HG03045 (cell line): Measurements from ENCODE around the gene SLX4IP.

Experiments used
- ATAC-seq: cut with Tn5 transposase; IDR thresholded peaks from one replicate; pipeline ENCODE4 v1.9.1; 2021; ENCODE audit warnings: mild to moderate bottlenecking, moderate library complexity; ENCODE audit not compliant: unreplicated experiment

SLX4IP gene

DNA sequence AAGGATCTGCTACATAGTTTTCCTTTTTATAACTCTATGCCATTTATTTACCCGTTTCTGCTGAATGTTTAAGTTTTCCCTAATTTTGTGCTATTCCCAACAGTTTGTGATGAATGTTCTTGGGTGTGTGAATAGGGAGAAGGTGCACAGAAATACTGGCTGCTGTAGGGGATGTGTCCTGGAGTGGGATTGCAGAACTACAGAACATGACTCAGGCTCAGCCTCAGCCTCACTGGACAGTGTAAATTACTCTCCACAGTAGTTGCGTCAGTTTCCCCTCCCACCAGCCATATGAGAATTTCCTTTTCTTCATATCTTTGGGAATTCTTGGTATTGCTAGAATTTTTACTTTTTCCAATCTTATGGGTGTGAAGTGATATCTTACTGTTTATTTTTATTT is 57.0 kb downstream of the SLX4IP start:
- ATAC-seq, result no peak

- ATAC-seq, result no peak
Measured at GRCh38 chr20:10492844-10493243, 57.7 kb downstream of the SLX4IP start.

- ATAC-seq, result no peak
Measured at GRCh38 chr20:10495173-10495572, 60.1 kb downstream of the SLX4IP start.

GRCh38 chr20:10496465-10496864 is 61.4 kb downstream of the SLX4IP start:
- no peak for ATAC-seq

DNA sequence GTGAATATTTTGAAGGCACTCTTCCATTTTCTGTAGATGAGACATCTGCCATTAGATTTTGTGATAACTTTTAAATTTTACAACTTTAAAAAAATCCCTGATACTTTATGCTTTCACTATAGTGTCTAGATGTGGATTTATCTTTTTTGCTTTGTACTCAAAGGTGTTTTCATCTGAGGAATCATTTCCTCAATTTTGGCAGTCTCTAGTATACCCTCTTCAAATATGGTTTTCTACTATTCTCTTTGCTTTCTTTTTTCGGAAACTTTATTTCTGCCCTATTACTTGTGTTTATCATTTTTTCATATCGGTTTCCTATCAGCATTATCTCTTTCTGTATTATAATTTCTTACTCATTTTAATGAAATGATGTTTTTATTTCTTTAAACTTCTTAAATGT is 62.2 kb downstream of the SLX4IP start:
- ATAC-seq, result no peak

- ATAC-seq, result no peak
Measured at GRCh38 chr20:10497791-10498190, 62.7 kb downstream of the SLX4IP start.

- no peak for ATAC-seq
Measured at GRCh38 chr20:10498200-10498599, 63.1 kb downstream of the SLX4IP start.

- no peak for ATAC-seq
Measured at GRCh38 chr20:10501402-10501801, 66.3 kb downstream of the SLX4IP start.

GRCh38 chr20:10502098-10502526 is 67.0 kb downstream of the SLX4IP start:
- no peak for ATAC-seq

DNA sequence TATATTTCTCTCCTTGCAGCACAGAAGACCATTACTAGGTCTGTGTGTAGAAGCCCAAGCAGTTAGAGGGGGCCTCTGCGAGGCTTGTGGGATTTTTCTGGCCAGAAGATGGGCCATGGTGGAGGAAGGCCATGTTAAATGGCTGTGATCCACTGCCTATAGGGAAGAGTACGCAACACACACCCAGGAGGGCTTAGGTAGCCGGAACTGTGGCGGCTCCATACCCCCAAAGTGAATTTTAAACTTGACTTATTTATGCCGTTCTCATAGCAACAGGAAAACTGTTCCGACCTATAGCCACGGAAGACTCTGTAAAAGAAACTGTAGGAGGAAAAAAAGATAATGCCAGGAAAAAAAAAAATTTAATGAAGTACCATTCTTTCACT is 69.5 kb downstream of the SLX4IP start:
- ATAC-seq, result no peak

- ATAC-seq, result no peak
Measured at GRCh38 chr20:10504994-10505730, 70.1 kb downstream of the SLX4IP start.

DNA sequence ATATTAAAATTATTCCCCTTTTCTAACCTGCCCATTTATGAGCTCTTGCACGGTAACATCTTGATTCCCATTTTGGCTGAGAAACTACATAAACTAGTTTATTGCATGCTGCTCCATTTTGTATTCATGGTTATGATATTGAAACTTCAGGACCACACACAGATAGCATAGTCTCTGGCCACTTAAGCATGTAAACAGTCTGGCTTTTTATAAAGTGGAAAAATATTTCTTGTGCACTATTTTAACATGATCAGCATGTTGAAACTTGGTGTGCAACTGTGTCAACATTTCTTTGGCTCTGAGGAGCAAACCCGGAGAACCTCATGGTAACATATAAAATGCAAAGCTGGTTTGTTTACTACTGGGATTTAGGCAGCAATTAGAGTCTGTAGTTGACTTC is 70.7 kb downstream of the SLX4IP start:
- no peak for ATAC-seq

- no peak for ATAC-seq
Measured at GRCh38 chr20:10507052-10507451, 71.9 kb downstream of the SLX4IP start.

- no peak for ATAC-seq
Measured at GRCh38 chr20:10508060-10508459, 73.0 kb downstream of the SLX4IP start.

DNA sequence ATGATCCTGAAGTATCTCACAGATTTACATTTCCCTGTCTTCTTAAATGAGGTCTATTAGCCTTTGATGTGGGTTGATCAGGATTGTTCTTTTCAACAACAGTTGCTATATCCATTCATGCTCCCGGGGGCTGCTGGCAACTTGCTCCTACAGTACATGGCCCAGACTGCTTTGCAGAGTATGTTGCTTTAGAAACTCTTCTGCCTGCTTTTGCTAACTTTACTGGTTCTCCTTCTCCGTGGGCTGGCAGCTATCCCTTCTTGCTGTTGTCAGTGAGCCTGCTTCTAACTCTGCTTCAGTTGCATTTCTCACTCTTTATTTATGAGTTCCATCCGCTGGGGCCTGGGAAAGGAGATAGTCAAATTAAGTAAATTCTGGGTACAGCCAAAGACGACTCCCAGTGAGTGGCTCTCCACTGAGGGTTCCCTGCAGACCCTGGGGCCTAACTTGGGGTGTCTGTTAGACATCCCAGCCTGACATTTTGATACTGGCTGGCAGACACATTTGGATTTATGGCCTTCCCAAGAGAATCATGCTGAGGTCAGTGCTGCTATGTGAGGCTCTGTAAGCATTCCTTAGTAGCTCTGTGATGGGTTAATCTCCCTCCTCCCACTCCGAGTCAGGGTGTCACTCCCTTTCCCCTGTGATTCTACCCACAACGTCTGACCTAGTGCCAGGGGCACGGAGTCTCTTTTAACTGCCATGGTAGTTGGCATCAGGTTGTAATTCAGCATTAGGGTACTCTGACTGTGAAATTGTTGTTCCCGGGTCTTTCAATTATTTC is 73.6 kb downstream of the SLX4IP start:
- no peak for ATAC-seq

- no peak for ATAC-seq
Measured at GRCh38 chr20:10509376-10509775, 74.3 kb downstream of the SLX4IP start.

DNA sequence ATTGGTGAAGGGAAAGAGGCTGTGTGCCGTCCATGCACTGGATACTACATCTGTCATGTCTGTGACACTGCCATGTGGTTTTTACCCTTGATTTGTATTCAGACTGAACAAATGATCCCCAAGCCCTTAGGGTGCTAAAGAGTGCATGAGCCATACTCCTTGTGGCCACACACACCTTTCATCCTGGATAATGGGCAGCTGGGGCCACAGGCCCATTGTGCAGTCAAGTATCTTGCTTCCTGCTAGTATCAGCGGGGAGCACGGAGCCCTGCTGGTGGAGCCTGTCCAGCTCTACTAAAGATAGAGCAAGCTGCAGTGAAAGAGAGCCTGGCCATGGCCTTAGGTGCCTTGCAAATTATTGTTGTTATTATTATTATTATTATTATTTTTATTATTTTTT is 75.1 kb downstream of the SLX4IP start:
- no peak for ATAC-seq

DNA sequence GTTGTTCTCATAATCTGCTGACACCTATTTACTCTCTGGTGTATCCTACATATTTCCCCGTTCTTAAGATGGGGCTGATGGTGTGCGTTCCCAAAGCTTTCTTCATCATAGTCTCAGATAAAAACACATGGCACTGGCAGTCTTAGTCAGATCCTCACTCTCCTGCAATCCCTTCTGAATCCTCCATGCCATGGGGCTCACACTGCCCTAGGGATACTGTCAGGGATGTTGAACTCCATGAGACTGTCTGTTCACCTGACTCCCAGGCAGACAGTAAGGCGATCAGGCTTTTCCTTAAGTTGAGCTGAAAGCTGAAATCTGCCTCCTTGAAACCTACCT is 76.0 kb downstream of the SLX4IP start:
- ATAC-seq, result peak; percentile 13

DNA sequence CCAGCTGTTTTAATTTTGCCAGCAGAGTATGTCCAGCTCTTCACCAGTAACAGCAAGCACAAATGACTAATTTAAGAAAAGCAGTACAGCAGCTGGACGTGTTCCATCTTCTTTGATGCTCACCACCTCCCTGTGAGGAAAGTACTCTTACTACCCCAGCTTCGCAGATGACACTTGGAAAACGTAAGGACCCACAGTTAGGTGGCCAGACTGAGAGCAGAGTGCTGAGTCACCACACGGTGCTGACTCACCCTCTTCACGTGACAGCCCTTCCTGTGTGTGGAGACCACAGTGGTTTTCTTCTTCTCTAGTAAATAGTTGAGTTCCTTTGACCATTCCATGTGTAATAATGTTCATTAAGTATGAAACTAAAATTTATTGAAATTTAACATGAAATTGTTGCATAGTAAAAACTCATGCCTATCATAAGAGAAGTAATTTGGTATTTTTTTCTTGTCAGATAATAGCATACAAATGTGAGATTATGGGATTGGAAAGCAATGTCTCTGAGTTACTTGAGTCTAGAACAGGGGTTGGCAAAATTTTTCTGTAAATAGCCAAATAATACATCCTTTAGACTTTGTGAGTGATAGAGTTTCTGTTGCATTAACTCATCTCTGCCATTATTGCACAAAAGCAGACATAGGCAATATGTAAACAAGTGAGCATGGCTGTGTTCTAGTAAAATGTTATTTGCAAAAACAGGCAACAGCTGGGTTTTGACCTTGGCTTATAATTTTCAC is 76.6 kb downstream of the SLX4IP start:
- peak; percentile 98 for ATAC-seq

GRCh38 chr20:10513061-10513460 is 78.0 kb downstream of the SLX4IP start:
- no peak for ATAC-seq

DNA sequence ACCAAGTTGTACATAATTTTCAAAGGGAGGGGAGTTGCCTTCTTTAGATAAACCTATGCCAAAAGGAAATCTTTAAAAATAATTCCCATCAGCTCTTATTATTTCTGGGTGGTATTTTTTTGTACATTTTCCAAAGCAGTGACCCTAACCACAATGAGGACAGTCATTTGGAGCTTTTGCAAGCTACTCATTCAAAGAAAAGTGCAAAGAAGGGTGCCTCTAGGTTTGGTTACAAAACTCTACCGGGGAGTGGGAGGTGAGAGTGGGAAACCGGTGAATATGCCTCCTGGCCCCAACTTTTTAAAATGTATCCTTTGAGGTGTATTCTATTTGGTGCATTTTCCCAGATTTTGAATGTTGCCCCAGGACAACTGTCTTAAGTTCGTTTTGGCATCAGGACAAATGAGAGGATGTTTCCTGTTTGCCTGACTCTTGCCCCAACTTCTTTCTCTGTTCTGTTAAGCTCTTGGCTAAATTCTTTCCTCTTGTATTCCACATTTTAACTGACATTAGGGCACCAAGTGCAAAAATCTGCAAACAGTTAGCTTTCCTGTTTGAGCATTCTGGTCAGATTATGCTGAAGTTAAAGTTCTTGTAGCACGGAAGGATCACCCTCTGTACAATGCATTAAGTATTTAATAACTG is 78.9 kb downstream of the SLX4IP start:
- no peak for ATAC-seq
